ENCODE data around the gene C1QTNF12.

DNA sequence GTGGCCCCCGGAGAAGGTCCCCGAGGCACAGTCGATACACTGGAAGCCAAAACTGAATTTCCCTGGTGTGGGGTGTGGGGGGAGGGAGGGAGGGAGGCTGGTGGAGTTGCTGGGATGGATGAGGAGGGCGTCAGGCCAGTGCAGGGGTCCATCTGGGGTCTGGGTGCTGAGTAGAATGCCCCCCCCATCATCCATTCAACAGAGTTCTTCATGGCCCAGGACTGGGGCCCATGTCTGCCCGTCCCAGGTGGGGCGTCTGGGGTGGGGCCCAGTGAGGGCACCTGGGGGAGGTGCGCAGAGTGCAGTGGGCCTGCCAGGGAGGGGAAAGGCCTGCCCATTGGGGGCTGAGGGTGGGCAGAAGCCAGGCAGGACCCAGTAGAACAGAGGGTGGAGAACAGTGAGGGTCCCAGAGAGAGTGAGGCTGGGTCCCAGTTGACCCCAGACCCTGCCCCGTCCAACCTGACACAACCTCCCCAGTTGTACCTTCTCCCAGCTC is 42.0 kb downstream of the C1QTNF12 start:
- TF ChIP-seq POLR2A (IDR thresholded peaks at IDR 0.05): no peak
- TF ChIP-seq, protein P1, sequence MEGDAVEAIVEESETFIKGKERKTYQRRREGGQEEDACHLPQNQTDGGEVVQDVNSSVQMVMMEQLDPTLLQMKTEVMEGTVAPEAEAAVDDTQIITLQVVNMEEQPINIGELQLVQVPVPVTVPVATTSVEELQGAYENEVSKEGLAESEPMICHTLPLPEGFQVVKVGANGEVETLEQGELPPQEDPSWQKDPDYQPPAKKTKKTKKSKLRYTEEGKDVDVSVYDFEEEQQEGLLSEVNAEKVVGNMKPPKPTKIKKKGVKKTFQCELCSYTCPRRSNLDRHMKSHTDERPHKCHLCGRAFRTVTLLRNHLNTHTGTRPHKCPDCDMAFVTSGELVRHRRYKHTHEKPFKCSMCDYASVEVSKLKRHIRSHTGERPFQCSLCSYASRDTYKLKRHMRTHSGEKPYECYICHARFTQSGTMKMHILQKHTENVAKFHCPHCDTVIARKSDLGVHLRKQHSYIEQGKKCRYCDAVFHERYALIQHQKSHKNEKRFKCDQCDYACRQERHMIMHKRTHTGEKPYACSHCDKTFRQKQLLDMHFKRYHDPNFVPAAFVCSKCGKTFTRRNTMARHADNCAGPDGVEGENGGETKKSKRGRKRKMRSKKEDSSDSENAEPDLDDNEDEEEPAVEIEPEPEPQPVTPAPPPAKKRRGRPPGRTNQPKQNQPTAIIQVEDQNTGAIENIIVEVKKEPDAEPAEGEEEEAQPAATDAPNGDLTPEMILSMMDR (IDR thresholded peaks at IDR 0.05): no peak
